HepG2 (cell line): ENCODE measurements around the gene CD6.

Experiments
- IRF2 ChIP-seq: IDR thresholded peaks from 2 replicates; pipeline ENCODE4 v1.6.1; 2018; ENCODE audit warnings: missing genetic modification reagents, missing compliant biosample characterization
- SMC3 ChIP-seq: IDR thresholded peaks from 2 replicates; pipeline ENCODE4 v1.6.1; 2011; ENCODE audit warnings: low read length, improper control_type of control experiment
- TAF1 ChIP-seq: sonication (generic); formaldehyde crosslinking; IDR thresholded peaks from 2 replicates; pipeline ENCODE4 v1.4.0; 2020; ENCODE audit warnings: missing genetic modification reagents
- ZFP62 ChIP-seq: sonication (generic); formaldehyde crosslinking; IDR thresholded peaks from 2 replicates; pipeline ENCODE4 v1.4.0; 2020; ENCODE audit warnings: missing genetic modification reagents
- ZSCAN12 ChIP-seq: sonication (generic); formaldehyde crosslinking; IDR thresholded peaks from 2 replicates; pipeline ENCODE4 v1.9.0; 2021; ENCODE audit warnings: mild to moderate bottlenecking, missing genetic modification reagents

- no peak for TF ChIP-seq ZFP62 (CRISPR knock-in tag)
- no peak for TF ChIP-seq TAF1 (CRISPR knock-in tag)
- TF ChIP-seq SMC3 = no peak
- no peak for TF ChIP-seq ZSCAN12
- TF ChIP-seq IRF2 (CRISPR knock-in tag) = no peak
These were observed 81.7 kb downstream of the CD6 start for GRCh38 chr11:61053191-61053590.
